ENCODE data around the gene NECAB3. TPM values are rescaled to one million over a fixed set of nuclear protein-coding genes. Genes with fewer than 3 reads are reported as not detected.

NECAB3 gene
- total and polyA plus RNA-seq, 11 donors = 37.6 to 111 (median 71.8) TPM

GRCh38 chr20:33671573-33672288 is 2.5 kb downstream of the NECAB3 start:
- TF ChIP-seq CTCF (IDR thresholded peaks at IDR 0.05) (no peak), POLR2A (IDR thresholded peaks at IDR 0.05) (no peak)
- 72 to 76% (median 74%) methylated on average over 8 of the region's 8 CpGs for WGBS, 4 donors
- intact Hi-C loops (cut with DNase I) = loop anchor here in 2 of 10 donors (5.0 kb wide), 1 partner anchor 61 kb away; the partner anchor contains the start of gene ZNF341 (in 2 of the 2)
- Histone ChIP-seq H3K4me1 (peaks cover 0 to 57% (median 41%) of the 10 kb centered on the region in 12 donors), H3K27me3 (no peaks in the 10 kb centered on the region), H3K4me3 (no peak overlapping the region), H3K27ac (no peak overlapping the region), H3K9me3 (no peaks in the 10 kb centered on the region), H3K36me3 (peaks cover 0 to 34% (median 8%) of the 10 kb centered on the region in 9 donors)
- DNase-seq (peak in 1 of 5 donors; percentile 23), ATAC-seq (no peak)

- H3K27me3 ChIP-seq = no peaks in the 10 kb centered on the region
- peaks cover 3 to 63% (median 46%) of the 10 kb centered on the region in 12 donors for H3K4me1 ChIP-seq
- peaks cover 0 to 34% (median 8%) of the 10 kb centered on the region in 9 donors for H3K36me3 ChIP-seq
- H3K27ac ChIP-seq = no peak overlapping the region
- intact Hi-C loops (cut with DNase I) = loop anchor here in 2 of 10 donors (5.0 kb wide), 1 partner anchor 61 kb away; the partner anchor contains the start of gene ZNF341 (in 2 of the 2)
- TF ChIP-seq CTCF (IDR thresholded peaks at IDR 0.05) (no peak), POLR2A (IDR thresholded peaks at IDR 0.05) (no peak)
- H3K9me3 ChIP-seq = no peaks in the 10 kb centered on the region
- H3K4me3 ChIP-seq = no peak overlapping the region
- WGBS, 4 donors = 87 to 95% (median 92%) methylated on average over 6 of the region's 6 CpGs
- ATAC-seq (no peak), DNase-seq (no peak)
These were observed 3.3 kb downstream of the NECAB3 start for GRCh38 chr20:33670715-33671499.

- H3K4me3 ChIP-seq = no peak overlapping the region
- H3K4me1 ChIP-seq = peaks cover 3 to 61% (median 40%) of the 10 kb centered on the region in 12 donors
These were observed 4.2 kb downstream of the NECAB3 start for GRCh38 chr20:33669873-33670640.

More at GRCh38 chr20:33669873-33670640, 4.2 kb downstream of the NECAB3 start:
- DNase-seq (peak in 2 of 5 donors; percentile 26 to 30), ATAC-seq (no peak)
- Histone ChIP-seq H3K27me3 (no peaks in the 10 kb centered on the region), H3K27ac (no peak overlapping the region), H3K36me3 (peaks cover 0 to 34% (median 8%) of the 10 kb centered on the region in 9 donors), H3K9me3 (no peaks in the 10 kb centered on the region)
- 56 to 63% (median 59%) methylated on average over 13 of the region's 13 CpGs for WGBS, 4 donors
- TF ChIP-seq CTCF (IDR thresholded peaks at IDR 0.05) = no peak
- TF ChIP-seq POLR2A (IDR thresholded peaks at IDR 0.05) = no peak
- intact Hi-C loops (cut with DNase I) = loop anchor here in 6 of 10 donors (2.0 to 5.0 kb wide), 5 partner anchors 62 to 268 kb away; partner anchors contain the start of genes ZNF341 (in 3 of the 6) and CDK5RAP1 (in 1 of the 6)

Data from heart left ventricle (tissue), 16 donors.